Loucy (cell line): ENCODE results near the gene CUEDC2.

Source experiments
- EZH2phosphoT487 ChIP-seq: fragments of 200-600 bp; IDR thresholded peaks from 2 replicates; pipeline ENCODE4 v1.6.1; 2018; ENCODE audit warnings: antibody characterized with exemption, mild to moderate bottlenecking, moderate library complexity, borderline replicate concordance
- TF ChIP-seq, protein P1 (sequence below): fragments of 200-600 bp; sonication (generic); conservative IDR thresholded peaks from 2 replicates; pipeline ENCODE4 v1.5.1; 2014; ENCODE audit warnings: mild to moderate bottlenecking, antibody characterized with exemption, low read length

DNA sequence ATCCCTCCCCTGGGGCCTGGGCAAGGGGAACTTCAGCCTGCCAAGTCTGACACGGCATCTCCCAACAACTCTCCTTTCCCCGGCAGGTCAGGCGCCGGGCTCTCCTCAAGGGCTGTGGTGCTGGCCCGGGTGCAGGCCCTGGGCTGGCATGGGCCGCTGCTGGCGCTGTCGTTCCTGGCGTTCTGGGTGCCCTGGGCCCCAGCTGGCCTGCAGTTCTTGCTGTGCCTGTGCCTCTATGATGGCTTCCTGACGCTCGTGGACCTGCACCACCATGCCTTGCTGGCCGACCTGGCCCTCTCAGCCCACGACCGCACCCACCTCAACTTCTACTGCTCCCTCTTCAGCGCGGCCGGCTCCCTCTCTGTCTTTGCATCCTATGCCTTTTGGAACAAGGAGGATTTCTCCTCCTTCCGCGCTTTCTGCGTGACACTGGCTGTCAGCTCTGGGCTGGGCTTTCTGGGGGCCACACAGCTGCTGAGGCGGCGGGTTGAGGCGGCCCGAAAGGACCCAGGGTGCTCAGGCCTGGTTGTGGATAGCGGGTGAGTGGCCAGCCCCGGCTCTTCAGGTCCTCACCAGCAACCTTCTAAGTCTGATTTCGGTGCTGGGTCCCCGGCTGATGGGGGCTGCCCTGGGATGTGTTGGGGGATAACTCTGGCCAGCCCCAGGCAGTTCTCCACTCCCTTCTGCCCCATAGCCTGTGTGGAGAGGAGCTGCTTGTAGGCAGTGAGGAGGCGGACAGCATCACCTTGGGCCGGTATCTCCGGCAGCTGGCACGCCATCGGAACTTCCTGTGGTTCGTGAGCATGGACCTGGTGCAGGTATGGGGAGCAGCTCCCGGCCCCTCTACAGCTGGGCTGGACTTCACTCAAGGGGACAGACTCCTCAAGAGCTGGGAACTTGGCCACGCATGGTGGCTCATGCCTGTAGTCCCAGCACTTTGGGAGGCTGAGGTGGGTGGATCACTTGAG, 38.5 kb upstream of the CUEDC2 start:
- TF ChIP-seq, protein P1, sequence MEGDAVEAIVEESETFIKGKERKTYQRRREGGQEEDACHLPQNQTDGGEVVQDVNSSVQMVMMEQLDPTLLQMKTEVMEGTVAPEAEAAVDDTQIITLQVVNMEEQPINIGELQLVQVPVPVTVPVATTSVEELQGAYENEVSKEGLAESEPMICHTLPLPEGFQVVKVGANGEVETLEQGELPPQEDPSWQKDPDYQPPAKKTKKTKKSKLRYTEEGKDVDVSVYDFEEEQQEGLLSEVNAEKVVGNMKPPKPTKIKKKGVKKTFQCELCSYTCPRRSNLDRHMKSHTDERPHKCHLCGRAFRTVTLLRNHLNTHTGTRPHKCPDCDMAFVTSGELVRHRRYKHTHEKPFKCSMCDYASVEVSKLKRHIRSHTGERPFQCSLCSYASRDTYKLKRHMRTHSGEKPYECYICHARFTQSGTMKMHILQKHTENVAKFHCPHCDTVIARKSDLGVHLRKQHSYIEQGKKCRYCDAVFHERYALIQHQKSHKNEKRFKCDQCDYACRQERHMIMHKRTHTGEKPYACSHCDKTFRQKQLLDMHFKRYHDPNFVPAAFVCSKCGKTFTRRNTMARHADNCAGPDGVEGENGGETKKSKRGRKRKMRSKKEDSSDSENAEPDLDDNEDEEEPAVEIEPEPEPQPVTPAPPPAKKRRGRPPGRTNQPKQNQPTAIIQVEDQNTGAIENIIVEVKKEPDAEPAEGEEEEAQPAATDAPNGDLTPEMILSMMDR: no peak
- TF ChIP-seq EZH2phosphoT487: no peak
